Measurements from ENCODE around the gene SCFD2. TPM values are rescaled to one million over a fixed set of nuclear protein-coding genes. Genes with fewer than 3 reads are reported as not detected.

The SCFD2 gene
- total and polyA plus RNA-seq, 9 donors: 5.1 to 42.1 (median 13.5) TPM

GRCh38 chr4:52892880-52893279 is 473.0 kb downstream of the SCFD2 start:
- no peaks in the 10 kb centered on the region for H3K27me3 ChIP-seq
- intact Hi-C loops (cut with DNase I): no loop called here
- no peak for TF ChIP-seq POLR2A (IDR thresholded peaks at IDR 0.05)
- TF ChIP-seq CTCF (IDR thresholded peaks at IDR 0.05): no peak
- no peak for TF ChIP-seq EP300 (IDR thresholded peaks at IDR 0.05)
- H3K4me1 ChIP-seq (ENCODE audit: insufficient read depth): no peaks in the 10 kb centered on the region
- no peak overlapping the region for H3K27ac ChIP-seq
- DNase-seq: no peak
- no peaks in the 10 kb centered on the region for H3K9me3 ChIP-seq
- 15 to 34% (median 24%) methylated on average over 3 of the region's 3 CpGs for WGBS, 3 donors
- H3K4me3 ChIP-seq: no peak overlapping the region
- no peaks in the 10 kb centered on the region for H3K36me3 ChIP-seq

- Histone ChIP-seq H3K27me3 (no peaks in the 10 kb centered on the region), H3K4me3 (no peak overlapping the region), H3K27ac (no peak overlapping the region), H3K4me1 (ENCODE audit: insufficient read depth) (no peaks in the 10 kb centered on the region), H3K36me3 (no peaks in the 10 kb centered on the region), H3K9me3 (no peaks in the 10 kb centered on the region)
- TF ChIP-seq CTCF (IDR thresholded peaks at IDR 0.05): no peak
- no peak for TF ChIP-seq POLR2A (IDR thresholded peaks at IDR 0.05)
- no peak for TF ChIP-seq EP300 (IDR thresholded peaks at IDR 0.05)
- intact Hi-C loops (cut with DNase I): no loop called here
- no peak for DNase-seq
- 86 to 93% (median 91%) methylated on average over 1 of the region's 1 CpG for WGBS, 3 donors
These were observed 474.1 kb downstream of the SCFD2 start for GRCh38 chr4:52891743-52892142.

GRCh38 chr4:52890521-52890791 is 475.4 kb downstream of the SCFD2 start:
- no peak for DNase-seq
- H3K4me1 ChIP-seq (ENCODE audit: insufficient read depth): no peaks in the 10 kb centered on the region
- H3K27ac ChIP-seq: no peak overlapping the region
- H3K36me3 ChIP-seq: no peaks in the 10 kb centered on the region
- peaks cover 0 to 3% of the 10 kb centered on the region in 2 donors for H3K9me3 ChIP-seq
- 90 to 94% (median 93%) methylated on average over 1 of the region's 1 CpG for WGBS, 3 donors
- TF ChIP-seq CTCF (IDR thresholded peaks at IDR 0.05): no peak
- no peak for TF ChIP-seq EP300 (IDR thresholded peaks at IDR 0.05)
- no peak for TF ChIP-seq POLR2A (IDR thresholded peaks at IDR 0.05)
- H3K4me3 ChIP-seq: no peak overlapping the region
- H3K27me3 ChIP-seq: no peaks in the 10 kb centered on the region
- intact Hi-C loops (cut with DNase I): no loop called here

GRCh38 chr4:52889778-52890520 is 475.9 kb downstream of the SCFD2 start:
- Histone ChIP-seq H3K4me1 (ENCODE audit: insufficient read depth) (no peaks in the 10 kb centered on the region), H3K36me3 (no peaks in the 10 kb centered on the region), H3K27ac (no peak overlapping the region), H3K27me3 (no peaks in the 10 kb centered on the region), H3K4me3 (no peak overlapping the region), H3K9me3 (peaks cover 0 to 3% of the 10 kb centered on the region in 2 donors)
- WGBS, 3 donors: 70 to 76% (median 71%) methylated on average over 2 of the region's 2 CpGs
- intact Hi-C loops (cut with DNase I): no loop called here
- no peak for DNase-seq
- TF ChIP-seq CTCF (IDR thresholded peaks at IDR 0.05): no peak

Measured in ovary (tissue), 9 donors.